Measurements from ENCODE around the gene CSN2.
"Not testable (repeated sequence)": the region's sequence is repeated elsewhere in the genome, so short reads cannot be mapped to it uniquely, and the experiment has no call there.

Gene CSN2, protein sequence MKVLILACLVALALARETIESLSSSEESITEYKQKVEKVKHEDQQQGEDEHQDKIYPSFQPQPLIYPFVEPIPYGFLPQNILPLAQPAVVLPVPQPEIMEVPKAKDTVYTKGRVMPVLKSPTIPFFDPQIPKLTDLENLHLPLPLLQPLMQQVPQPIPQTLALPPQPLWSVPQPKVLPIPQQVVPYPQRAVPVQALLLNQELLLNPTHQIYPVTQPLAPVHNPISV

GRCh38 chr4:69965628-69966027, at the start of gene CSN2:
Gene CSN2 (minus strand): TSS chr4:69965728. CDS start chr4:69960995, 4,733 bp downstream.
- FAIRE-seq: no peak

- no peak for FAIRE-seq
Measured at GRCh38 chr4:70008771-70009170, 43.2 kb upstream of the CSN2 start.

GRCh38 chr4:70002507-70002906, 37.0 kb upstream of the CSN2 start:
- FAIRE-seq: no peak

DNA sequence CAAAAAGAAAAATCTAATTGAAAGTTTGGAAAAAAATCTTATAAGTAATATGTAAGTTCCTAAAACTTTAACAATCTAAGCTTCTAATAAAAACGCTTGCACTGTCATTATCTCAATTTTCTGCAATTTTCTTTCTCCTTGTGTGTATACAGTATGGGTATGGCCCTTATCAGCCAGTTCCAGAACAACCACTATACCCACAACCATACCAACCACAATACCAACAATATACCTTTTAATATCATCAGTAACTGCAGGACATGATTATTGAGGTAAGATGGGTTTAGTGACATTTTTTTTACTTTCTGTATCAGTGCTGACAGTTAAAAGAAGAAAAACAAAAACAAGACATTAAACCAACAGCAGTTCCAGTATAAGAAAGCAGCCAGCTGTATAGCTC, 35.2 kb upstream of the CSN2 start:
- no peak for FAIRE-seq

DNA sequence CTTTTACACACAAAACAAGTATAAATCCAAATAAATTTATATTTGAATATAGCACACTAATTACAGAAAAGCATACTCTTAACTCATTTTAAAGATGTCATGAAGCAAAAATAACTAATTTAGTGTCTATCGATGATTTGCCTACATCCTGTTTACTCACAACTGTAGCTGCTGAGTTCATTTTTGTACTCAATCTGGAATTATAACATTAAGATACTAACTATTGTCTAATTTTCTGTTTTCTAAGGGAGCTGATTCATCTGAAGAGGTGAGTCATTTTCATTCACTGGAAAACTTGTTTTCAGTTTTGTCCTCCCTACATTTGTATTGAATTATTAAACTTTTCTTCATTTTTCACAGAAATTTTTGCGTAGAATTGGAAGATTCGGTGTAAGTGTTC, 33.9 kb upstream of the CSN2 start:
- no peak for FAIRE-seq

DNA sequence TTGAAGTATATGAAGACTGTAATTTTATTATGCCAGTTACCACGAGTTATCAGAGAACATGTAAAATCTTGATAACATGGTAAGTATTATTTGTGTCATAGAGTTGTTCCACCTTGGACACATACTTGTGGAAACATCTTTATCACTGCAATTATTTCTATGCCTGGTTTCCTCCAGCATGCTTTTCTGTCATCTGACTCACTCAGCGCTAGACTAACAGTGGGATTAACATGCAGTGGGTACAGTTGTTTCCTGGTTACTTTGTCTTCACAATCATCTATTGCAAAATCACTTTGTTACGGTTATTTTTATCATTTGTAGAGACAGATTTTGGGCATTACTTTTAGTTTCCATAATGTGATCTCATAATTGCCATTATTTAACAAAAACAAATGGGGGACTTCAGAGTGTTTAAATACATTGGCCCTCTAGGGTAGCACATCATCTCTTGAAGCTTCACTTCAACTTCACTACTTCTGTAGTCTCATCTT, 30.0 kb upstream of the CSN2 start, which contains the start of gene STATH:
Gene STATH, plus strand, starts transcription at position 441 of the 491 bp plus-strand sequence. CDS start 2,472 bp downstream, outside the sequence.
- no peak for FAIRE-seq

GRCh38 chr4:69994782-69995181, 29.3 kb upstream of the CSN2 start:
- no peak for FAIRE-seq

DNA sequence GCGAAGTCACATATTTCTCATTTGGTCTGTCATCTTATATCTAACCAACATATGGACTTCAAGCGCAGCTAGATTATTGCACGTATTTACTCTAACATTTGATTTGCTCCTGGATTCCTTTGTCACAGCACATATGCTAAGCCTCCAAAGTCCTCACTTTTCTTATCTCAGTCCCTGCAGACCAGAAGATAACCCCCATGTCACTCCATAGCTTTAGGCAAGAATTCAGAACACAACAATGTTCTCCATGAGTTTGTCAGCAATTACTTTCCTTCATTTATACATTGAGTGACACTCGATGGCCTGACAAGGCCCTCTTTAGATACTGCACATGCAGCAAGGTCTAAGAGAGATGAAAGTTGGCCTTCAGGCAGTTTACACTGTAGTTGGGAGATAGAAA, 25.5 kb upstream of the CSN2 start:
- FAIRE-seq: no peak

GRCh38 chr4:69986663-69987062, 21.1 kb upstream of the CSN2 start:
- no peak for FAIRE-seq

DNA sequence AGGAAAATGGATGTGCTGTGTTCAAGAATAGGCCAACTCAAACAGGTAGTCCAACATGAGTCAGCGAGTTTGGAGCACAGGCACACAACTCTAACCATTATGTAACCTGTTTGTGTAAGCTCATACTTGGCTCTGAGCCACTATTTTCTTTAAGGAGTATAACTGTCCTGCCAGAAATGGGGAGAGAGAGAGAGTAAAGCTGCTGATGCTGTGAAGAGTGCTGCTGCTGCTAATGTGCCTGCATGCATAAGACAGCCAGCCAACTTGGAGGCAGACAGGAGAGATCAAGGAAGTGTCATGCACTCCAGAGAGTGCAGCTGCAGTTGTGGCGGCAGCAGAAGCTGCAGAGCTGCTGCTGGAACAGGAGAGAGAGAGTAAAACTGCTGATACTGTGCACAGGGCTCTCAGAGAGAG, 18.5 kb upstream of the CSN2 start:
- FAIRE-seq: no peak

- no peak for FAIRE-seq
Measured at GRCh38 chr4:69977582-69977981, 12.1 kb upstream of the CSN2 start.

DNA sequence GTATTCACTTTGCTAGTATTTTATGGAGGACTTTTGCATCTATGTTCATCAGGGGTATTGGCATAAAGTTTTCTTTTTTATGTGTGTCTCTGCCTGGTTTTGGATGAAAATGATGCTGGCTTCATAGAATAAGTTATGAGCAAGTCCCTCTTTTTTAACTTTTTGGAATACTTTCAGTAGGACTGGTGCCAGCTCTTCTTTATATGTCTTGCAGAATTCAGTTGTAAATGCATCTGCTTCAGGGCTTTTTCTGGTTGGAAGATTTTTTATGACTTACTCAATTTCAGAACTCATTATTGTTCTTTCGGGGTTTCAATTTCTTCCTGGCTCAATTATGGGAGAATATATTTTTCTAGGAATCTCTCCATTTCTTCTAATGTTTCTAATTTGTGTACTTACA, 9.1 kb upstream of the CSN2 start:
- FAIRE-seq: no peak

- no peak for FAIRE-seq
Measured at GRCh38 chr4:69970071-69970470, 4.5 kb upstream of the CSN2 start.

- no peak for FAIRE-seq
Measured at GRCh38 chr4:69957209-69957608, 8.3 kb downstream of the CSN2 start.

GRCh38 chr4:69951602-69952001, 13.9 kb downstream of the CSN2 start:
- no peak for FAIRE-seq

GRCh38 chr4:69936566-69936965, 29.0 kb downstream of the CSN2 start:
- FAIRE-seq: no peak

DNA sequence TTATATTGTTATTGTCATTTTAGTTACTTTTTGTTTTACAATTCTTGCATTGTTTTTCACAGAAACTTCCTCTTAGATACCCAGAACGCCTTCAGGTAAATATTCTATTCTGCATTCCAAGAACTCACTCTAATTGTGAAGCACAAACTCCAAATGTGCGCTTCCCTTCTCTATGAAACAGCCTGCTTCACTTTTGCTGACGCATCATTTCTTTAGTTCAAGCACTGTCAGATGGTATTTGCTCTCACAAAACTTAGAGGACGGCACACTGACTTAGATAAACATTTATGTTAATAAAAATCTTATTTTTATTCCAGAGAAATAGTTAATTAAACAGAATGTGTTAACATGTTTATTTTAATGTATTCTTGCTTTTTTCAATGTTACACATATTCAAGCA, 31.4 kb downstream of the CSN2 start:
- no peak for FAIRE-seq

GRCh38 chr4:69930768-69931167, 34.8 kb downstream of the CSN2 start, which contains the start of gene CSN1S1:
Gene CSN1S1 (plus strand): TSS chr4:69931068. CDS start chr4:69932556, 1,488 bp downstream.
- FAIRE-seq: no peak

DNA sequence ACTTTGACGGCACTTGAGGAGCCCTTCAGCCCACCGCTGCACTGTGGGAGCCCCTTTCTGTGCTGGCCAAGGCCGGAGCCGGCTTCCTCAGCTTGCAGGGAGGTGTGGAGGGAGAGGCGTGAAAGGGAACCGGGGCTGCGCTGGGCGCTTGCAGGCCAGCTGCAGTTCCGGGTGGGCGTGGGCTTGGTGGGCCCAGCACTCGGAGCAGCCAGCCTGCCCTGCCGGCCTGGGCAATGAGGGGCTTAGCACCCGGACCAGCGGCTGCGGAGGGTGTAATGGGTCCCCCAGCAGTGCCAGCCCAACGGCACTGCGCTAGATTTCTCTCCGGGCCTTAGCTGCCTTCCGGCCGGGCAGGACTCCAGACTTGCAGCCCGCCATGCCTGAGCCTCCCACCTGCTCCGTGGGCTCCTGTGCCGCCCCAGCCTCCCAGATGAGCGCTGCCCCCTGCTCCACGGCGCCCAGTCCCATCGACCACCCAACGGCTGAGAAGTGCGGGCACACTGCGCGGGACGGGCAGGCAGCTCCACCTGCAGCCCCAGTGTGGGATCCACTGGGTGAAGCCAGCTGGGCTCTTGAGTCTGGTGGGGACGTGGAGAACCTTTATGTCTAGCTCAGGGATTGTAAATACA, 41.6 kb downstream of the CSN2 start:
- not testable (repeated sequence) for FAIRE-seq

- FAIRE-seq: no peak
Measured at GRCh38 chr4:69920874-69921273, 44.7 kb downstream of the CSN2 start.

DNA sequence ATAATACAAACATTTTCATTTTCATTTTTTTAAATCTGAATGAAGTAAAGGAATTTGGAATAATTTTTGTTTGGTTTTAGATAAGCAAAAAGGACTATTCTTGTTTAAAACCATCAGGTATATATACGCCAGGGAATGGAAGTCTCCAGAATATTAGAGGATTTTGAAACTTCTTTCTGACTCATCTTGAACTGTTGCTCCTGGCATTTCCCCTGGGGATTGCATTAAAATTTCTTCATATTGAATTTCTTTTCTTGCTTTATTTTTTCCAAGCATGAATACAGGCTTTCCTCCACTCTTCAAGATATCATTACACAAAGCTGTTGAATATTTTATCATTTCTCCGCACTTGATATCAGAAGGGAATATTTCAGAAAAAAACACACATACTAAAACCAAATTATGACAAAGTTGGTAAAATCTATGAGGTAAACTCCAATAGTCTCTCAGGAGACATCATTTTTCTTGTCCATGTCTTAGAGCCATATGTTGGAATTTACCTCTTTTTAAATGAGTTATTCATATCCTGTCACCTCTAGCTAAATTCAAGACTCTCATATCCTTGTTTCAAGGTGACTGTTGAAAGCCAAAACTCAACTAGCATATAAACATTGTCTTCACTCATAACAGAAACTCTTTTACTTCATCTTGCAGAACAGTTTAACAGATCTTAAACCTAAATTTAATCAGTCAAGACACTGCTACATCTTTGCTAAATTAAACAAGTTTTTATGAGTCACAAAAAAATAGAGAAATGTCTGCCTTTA, 55.3 kb downstream of the CSN2 start:
- FAIRE-seq: no peak

DNA sequence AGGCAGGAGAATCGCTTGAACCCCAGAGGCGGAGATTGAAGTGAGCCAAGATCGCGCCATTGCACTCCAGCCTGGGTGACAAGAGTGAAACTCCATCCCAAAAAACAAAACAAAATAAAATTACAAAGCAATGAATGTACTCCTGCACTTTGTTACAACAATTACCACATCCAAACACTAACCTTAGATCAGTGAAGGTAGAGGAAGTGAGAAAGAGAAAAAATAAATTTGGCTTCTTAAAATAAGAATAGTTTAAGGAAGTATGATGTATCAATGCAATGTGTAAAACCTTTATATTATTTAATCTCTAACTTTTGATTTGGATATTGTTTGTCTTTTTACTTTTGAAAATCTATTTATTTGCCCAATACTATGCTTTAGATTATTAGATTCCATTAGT, 56.3 kb downstream of the CSN2 start:
- FAIRE-seq: no peak

DNA sequence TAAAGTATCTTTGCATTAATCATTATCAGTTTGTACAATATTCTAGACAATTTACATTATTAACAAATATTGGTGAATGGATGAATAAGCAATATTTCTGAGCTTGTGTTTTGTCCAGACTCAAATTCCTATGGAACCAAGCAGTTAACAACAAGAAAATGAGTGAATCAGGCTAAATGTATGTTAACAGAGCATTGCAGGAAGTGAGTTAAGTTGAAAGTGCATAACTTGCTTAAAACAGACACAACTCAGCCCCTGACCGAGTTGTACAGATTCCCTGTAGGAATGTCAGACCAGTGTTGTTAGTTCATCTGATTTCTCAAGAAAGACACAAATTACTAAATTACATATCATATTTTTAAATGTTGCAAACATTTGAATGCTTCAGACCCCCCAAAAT, 58.4 kb downstream of the CSN2 start:
- no peak for FAIRE-seq

Data from G401.6 (cell line).